LNCaP clone FGC (cell line): ENCODE results near the gene WBP1.

Experiments used
- DNase-seq: peaks from one replicate; pipeline ENCODE4 v3.0.0-alpha.2; 2011; ENCODE audit warnings: low read depth
- H3K4me3 ChIP-seq: 2 replicates; pipeline ENCODE4 v1.5.1; 2011; ENCODE audit warnings: mild to moderate bottlenecking, low read depth, low read length, control low read depth
- TF ChIP-seq, protein P1 (sequence below): IDR thresholded peaks from 2 replicates; pipeline ENCODE4 v1.5.1; 2012; ENCODE audit warnings: mild to moderate bottlenecking; ENCODE audit not compliant: control insufficient read depth, insufficient read depth; ENCODE audit errors: extremely low read depth

WBP1 gene

DNA sequence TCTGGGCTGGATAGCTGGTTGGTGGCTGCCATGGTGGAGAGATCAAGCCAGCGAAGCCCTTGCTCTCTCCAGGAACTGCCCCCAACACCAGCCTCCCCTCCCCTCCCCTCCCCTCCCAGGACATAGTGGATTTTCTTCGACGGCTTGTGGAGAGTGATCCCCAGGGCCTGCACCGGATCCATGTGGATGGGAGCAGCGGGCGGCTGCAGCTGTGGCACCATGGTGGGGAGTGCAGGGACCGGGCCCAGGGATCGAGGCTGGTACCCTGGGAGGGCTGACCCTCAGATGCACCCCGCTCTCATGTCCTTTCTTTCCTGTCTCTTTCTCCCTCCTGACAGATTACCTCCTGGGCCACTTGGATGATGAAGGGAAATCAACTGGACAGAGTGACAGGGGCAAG lies 31.7 kb downstream of the WBP1 start:
- TF ChIP-seq, protein P1, sequence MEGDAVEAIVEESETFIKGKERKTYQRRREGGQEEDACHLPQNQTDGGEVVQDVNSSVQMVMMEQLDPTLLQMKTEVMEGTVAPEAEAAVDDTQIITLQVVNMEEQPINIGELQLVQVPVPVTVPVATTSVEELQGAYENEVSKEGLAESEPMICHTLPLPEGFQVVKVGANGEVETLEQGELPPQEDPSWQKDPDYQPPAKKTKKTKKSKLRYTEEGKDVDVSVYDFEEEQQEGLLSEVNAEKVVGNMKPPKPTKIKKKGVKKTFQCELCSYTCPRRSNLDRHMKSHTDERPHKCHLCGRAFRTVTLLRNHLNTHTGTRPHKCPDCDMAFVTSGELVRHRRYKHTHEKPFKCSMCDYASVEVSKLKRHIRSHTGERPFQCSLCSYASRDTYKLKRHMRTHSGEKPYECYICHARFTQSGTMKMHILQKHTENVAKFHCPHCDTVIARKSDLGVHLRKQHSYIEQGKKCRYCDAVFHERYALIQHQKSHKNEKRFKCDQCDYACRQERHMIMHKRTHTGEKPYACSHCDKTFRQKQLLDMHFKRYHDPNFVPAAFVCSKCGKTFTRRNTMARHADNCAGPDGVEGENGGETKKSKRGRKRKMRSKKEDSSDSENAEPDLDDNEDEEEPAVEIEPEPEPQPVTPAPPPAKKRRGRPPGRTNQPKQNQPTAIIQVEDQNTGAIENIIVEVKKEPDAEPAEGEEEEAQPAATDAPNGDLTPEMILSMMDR: no peak
- DNase-seq: no peak
- H3K4me3 ChIP-seq: no peak overlapping the region

DNA sequence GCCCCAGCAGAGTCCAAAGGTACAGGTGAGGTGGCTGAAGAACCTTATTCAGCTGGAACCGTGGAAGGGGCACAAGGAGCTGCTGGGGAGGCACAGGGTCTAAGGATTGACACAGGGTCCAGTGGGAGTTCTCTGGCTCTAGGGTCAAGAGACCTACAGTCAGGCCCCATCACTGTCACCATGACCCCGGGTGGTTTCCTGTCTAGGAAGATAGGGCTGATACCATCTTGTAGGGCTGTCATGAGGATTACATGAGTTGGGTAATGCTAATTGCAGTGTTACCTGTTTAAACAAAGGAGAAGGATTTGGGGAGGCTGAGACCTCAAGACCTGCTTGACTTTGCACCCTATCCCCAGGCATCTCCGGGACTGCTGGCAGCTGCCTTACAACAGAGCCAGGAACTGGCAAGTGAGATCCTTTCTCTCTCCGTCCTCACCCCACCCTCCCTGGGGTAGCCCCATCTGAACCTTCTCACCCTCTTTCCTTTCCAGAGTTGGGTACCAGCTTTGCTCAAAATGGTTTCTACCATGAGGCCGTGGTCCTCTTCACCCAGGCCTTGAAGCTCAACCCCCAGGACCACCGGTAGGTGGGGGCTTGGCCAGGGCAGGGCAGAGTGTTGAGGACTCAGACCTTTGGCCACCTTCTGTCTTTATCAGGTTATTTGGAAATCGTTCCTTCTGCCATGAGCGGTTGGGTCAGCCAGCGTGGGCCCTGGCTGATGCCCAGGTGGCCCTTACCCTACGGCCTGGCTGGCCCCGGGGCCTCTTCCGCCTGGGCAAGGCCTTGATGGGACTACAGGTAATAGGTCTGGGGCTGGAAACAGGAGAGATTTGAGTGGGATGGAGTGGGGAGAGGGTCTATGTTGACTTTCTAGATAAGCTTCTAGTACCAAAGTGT lies 33.7 kb downstream of the WBP1 start:
- TF ChIP-seq, protein P1: no peak
- H3K4me3 ChIP-seq: no peak overlapping the region
- no peak for DNase-seq

DNA sequence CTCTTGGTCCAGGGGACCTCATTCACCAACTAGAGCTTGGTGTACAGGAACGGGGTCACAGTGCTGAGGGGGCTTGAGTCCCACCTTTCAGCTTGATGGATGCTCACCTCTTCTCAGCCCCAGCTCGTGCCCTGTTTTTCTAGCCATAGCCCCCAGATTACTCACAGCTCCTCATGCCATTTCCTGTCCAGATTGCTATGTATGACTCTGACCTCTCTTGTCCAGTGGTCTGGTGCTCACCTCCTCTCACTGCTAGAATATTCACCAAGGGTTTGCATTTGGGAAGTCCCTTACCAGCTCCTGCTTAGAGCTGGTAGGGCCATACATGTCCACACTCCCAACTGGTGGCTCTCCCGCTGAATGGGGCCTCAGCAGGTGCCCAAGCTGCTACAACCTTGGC lies 35.3 kb downstream of the WBP1 start:
- H3K4me3 ChIP-seq: no peak overlapping the region
- TF ChIP-seq, protein P1: no peak
- DNase-seq: no peak

DNA sequence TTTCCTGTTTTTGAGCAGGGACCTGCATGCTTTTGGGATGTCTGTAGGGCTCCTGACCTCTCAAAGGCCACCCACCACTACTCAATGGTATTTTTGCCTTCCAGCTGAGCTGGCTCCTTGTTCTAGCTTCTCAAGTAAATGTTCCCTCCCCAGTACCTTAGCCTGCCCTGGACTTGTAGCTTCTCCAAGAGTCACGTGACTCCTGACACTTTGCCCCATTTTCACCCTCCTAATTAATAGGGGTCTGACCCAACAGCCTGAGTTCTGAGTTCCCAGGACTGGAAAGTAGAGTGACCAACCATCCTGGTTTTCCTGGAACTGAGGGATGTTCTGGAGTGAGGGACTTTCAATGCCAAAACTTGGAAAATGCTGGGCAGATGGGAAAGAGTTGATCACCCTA lies 37.2 kb downstream of the WBP1 start:
- no peak for DNase-seq
- no peak overlapping the region for H3K4me3 ChIP-seq
- TF ChIP-seq, protein P1: no peak

DNA sequence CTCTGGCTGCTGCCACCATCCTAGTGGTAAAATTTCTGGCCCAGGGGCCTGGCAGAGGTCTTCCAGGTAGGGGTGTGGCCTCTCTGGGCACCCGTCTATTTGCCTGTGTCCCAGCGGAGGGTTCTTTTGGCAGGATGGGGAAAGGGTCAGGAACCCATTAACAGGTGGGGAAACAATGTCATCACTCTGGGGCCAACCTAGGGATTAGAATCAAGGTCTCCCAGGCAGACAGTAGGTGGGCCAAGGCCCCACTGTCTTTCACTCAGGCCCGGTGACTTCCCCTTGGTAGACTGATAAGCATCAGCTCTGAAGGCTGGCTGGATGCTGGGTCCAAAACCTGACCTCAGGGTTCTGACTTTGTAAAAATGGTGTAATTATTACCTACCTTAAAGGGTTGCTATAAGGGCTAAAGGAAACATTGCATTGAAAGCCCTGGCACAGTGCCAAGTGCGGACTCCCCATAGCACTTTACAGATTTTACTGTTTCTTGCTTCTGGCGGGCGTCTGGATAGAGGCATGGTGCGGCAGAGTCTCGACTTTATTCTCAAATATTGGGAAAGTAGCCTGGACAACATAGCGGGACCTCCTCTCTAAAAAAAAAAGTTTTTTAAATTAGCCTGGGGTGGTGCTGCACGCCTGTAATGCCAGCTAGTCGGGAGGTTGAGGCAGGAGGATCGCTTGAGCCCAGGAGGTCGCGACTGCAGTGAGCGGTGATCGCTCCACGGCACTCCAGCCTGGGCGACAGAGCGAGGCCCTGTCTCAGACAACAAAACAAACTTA lies 38.9 kb downstream of the WBP1 start:
- DNase-seq: no peak
- no peak overlapping the region for H3K4me3 ChIP-seq
- TF ChIP-seq, protein P1: no peak

DNA sequence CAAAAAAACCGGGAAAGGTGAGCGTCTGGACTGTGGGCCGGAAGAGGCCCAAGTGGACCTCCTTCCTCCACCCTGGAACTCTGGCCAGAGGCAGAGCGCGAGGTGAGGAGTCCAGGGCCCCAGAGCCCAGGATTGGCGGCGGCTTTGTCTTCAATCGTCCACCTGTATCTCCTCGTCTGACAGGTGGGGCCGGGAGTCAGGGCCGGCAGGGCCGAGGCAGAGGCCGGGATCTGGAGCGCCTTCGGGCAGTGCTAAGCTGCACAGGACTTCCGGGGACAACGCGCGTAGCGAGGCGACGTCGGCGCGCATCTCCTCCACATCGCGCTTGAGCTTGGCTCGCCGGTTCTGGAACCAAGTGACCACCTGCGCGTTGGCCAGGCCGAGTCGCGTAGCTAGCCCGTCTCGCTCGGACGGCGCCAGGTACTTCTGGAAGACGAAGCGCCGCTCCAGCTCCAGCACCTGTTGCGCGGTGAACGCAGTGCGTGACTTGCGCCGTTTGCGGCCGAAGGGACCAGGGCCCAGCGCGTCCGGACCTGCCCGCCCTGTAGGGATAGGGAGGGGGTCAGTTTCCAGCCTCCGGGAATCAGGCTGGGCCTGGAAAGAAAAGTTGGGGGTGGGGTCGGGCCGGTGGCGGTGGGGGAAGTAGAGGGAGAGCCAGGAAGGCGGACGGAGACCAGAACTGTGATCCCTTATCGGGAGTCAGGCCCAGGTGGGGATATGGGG lies 39.7 kb downstream of the WBP1 start:
- no peak for DNase-seq
- no peak overlapping the region for H3K4me3 ChIP-seq
- TF ChIP-seq, protein P1: no peak
